ENCODE measurements around the gene PCNX2.

Gene PCNX2

DNA sequence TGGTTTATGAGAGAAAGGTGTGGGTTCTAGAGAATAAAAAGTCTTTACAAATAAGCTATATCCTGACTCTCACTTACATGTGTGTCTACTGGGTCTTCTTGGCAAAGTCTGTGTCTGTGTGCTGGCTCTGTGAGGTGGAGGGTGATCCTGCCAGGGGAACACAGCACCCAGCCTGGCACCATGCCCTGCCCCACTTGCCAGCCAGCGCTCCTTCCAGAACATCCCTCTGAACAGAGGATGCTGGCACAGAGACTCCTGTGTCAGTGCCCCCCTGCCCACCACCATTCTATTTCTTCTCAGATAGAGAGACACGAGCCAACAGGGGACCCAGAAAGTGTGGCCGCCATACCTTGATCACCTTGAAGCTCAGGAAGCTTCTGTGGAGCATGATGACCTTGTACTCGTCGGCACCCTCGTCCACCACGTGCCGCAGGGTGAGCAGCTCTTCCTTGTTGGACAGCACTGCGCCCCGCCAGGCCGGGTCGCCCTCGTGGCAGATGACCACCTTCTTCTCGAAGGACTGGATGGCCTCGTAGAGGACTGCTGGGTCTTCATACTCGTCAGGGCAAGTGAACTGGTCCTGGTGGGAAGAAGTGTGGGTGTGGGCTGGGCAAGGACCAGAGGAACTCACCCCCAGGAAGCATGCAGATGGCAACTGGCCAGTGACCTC is 295.4 kb downstream of the PCNX2 start:
- no peak for DNase-seq

DNA sequence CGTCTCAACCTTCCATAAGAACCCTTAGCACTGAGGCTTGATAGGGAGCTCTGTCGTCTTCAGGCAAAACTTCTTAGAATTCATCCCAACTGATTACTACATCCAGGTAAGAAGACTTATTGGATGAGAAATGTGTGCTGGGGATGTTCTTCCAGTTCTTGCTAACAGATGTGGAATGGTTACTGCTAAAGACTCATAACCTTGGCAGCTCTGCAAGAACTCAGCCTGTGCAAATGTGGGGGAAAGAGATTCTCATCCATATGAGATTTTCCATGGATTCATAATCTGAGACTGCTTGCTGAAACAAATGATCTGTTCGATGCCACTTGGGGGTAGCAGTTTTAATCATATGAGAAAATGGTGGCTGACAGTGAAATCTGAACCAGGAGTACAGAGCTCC is 296.9 kb downstream of the PCNX2 start:
- DNase-seq, result no peak

DNA sequence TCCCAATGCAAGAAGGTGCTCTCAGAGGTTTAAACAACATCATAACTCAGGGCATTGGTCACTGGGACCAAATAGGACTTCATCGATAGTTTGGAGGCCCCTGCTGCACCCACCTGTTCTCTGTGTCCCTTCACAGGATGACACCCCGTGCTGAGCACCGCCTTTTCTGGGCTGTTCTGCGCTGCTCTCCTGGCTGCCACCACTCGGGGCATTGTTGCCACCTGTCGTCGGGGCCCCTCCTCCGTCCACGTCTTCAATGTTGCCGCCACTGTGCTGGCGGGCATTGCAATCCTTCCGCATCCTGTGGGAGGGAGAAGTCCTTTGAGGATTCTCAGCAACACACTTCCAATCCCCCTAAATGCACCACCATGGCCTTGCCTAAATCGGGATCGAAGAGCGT is 297.4 kb downstream of the PCNX2 start:
- DNase-seq, result no peak

DNA sequence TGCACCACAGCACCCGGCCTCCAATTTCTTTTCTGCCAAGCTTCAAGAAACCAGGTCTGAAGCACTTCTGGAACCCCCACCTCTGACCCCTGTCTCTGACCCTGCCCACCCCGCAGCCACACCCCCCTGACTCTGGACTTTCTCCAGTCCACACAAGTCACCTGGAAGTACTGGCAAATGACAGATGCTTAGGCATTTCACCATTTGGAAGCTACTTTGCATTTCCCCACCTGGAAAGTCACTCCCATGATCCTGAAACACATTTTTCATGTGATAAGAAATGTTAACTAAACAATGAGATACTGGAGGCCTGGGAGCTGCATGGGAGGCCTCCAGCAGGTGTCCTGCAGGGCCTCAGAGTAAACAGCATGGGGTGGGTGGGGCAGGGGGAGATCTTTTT is 299.4 kb downstream of the PCNX2 start:
- DNase-seq, result no peak

DNA sequence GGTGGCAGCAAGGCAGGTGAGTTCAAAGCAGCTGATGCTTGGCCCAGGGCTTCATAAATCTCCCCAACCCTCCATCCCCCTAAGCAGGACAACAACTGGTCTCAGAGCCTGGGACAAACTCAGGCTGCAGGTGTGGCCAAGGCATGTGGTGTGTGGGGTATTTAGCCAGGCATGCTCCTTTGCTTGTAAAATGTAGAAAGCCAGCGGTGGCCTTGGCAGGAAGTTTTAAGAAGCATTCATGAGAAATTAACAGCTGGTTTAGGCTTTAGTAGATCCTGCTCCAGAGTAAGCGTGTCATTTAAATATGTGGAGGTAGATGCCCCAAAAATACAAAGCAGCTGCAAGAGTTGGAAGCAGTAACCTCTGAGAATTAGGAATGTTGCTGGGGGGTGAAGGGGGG is 300.3 kb downstream of the PCNX2 start:
- DNase-seq, result no peak

DNA sequence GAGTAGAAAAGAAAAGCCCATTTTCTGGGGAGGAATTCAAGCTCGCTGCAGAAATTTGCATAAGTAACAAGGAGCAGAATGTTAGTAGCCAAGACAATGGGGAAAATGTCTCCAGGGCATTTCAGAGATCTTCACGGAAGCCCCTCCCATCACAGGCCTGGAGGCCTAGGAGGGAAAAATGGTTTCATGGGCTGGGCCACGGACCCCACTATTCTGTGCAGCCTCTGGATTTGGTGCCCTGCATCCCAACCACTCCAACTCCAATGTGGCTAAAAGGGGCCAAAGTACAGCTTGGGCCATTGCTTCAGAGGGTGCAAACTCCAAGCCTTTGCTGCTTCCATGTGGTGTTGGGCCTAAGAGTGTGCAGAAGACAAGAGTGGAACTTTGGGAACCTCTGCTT is 302.0 kb downstream of the PCNX2 start:
- DNase-seq, result no peak

DNA sequence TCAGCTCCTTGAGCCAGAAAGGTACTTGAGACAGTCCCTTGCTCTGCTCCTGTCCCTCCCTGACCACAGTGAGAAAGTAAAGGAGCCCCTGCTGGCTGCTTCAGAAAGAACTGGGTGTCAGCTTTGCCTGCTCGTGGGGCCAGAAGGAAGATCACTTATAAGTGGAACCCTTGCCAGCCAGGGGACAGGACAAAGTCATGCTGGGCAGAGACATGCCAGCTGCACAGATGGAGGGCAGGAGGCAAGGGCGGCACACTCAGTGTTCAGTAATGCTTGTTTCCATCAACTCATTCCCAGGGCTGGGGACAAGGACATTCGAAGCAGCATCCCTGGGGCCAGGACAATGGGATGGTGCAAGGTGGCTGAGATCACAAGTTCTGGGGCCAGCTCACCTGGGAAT is 303.3 kb downstream of the PCNX2 start:
- DNase-seq, result no peak

DNA sequence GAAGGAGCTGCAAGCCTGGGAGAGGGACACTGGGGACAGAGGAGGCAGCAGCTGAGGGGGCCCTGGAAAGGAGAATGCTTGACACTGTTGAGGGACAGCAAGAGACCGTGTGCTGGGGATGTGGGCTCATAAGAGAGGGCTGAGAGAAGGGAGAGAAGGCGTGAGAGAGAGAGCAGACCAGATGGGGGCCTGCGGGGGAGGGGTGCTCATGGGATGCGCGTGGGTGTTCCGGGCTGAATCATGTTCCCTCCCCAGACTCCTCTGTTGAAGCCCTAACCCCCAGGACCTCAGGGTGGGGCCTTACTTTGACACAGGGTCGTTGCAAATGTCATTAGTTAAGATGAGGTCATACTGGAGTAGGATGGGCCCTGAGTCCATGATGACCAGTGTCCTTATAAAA is 304.3 kb downstream of the PCNX2 start:
- DNase-seq, result no peak

DNA sequence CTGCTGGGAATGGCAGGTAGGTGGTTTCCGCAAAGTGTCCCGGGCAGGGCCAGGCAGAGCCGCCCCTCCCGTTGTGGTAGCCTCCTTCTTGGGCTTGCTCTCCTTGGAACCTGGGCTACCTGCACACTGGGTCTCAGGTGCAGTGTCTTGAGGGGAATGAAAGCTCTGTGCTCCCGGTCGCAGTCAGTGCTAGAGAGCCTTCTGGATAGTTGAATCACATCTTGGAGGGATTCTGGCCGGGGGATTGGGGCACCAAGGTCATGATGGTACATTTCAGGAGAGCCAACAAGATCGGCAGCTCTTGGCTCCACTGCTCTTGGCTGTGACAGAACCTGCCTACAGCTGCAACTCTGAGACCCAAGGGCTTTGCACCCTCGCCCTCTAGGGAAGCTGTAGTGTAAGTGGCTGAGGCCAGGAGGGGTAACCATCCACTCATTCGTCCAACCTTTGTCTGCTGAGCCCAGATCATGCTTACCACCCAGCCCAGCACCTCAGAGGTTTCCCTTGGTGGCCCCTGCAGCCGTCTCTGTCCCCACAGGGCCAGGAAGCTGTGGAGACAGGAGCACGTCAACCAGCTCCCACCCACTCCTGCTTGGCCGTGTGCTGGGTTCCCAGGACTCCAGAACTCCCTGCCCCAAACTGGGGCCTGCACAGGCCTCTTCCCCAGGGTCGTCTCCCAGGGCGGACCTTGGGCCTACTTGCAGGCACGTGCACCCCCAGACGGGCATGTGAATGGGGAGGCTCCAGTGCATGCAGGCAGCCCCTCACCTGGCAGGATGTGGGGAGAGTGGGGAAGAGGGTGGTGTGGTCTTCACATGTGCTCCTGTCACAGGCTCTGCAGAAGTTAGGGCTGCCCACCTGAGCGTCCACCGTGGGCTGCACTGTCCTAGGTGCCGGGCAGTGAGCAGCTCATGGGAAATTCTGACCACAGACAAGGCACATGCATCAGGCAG is 305.1 kb downstream of the PCNX2 start:
- no peak for DNase-seq

DNA sequence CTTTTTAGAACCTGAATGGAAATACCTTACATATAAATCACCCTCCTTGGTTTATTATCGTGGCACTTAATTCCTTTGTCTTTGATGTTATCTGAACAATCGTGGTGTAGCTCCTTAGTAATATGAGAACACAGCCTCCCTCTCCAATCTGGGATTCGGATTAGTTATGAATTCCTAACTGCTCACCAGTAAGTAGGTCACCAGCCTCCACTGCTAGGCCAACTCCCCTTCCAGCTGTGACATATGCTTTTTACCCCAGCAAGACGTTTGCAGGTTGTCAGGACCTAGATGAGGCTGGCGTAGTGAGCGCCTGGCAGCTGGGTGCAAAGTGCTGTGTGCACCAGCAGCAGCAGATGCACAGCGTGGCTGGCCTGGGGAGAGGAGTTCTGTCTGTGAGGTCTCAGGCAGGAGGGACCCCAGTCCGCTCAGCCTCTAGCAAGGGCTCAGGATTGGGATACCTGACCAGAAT is 306.9 kb downstream of the PCNX2 start:
- no peak for DNase-seq

DNA sequence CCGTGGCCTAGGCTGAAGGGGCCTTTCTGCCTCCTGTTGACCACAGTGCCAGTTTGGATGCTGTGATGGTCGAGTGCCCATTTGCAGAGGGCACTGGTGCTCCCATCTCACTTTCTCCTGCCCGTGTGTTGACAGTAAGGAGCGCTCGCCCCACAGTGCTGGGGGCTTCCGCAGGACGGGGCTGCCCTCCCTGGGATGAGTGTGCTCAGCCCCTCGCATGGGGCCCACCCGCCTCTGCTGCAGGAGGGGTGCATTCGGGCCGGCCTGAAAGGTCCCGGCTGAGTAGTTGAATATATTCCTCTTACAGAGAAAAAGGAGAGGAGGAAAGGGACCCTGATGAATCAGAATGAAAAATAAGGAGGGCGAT is 307.8 kb downstream of the PCNX2 start:
- no peak for DNase-seq

DNA sequence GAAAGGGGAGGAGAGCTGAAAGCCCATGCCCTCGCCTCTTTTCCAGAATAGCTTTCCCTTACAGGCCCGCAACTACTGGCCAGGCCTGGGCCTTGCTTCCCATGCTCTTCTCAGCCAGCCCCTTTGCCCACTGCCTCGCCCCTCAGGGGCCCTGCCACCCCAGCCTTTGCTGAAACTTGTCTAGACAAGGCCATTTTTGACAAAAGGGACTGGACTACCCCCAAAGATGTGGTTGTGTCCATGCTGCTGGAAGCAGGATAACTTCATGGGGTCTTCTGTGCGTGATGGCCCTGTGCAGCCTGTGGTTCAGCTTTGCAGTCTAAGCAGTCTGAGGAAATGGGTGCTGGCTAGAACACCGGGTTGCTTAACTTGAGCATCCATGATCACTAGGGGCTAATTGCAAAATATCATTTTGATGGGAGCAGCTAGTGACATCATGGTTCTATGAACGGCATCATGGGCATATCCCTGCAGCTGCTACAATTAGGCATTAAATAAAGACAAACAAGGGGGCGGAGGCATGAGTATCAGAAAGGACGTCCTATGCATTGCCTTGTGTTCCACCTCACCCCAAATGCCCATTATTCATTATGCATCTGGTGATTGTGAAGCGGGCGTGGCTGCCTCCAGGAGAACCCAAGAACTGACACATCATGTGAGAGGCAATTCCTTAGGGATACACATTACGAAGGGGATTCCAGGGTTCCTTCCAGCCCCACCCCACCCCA is 308.3 kb downstream of the PCNX2 start:
- DNase-seq, result no peak

DNA sequence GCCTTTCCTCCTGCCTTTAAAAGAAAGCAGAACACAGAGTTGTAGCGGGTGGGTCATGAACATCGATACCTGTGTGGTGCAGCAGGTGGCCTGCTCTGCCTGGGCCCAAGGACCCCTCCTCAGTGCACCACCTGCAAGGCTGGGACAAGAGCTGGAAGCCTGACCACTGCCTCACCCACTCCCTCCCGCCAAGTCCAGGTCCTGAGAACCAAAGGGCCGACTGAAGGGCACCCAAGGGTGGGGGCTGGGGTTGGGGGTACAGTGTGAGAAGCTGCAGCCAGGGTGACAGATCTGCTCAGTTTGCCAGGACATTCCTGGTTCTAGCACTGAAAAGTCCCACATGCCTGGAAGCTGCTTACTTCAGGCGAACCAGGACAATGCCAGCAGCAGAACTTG is 309.0 kb downstream of the PCNX2 start:
- DNase-seq, result no peak

DNA sequence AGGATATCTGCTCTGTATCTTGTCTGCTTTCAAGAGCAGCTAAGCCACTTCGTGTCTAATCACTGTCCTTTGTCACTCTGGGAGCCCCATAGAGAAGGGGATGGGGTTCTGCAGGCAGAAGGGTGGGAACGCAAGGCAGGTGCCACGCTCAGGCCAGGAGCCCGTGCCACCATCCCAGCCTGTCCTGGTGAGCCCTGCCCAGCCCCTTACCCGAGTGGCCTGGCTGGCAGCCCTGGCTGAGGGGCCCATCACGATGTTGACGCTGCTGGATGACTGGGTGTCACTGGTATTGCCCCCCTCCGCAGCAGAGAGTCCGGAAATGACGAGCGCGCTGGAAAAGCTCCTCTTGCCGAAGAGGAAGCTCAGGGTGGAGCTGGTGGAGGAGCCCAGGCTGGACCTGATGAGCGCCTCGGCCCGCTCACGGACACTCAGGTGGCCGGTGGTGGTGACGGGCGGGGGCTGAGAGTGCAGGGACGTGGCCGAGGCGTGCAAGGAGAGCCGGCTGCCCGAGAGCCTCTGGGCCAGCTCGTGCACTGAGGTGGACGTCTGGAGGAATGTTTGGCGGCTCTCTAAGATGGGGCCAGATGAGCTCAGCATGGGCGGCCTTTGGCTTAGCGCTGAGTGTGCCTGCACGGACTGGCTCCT is 309.5 kb downstream of the PCNX2 start:
- DNase-seq, result no peak

DNA sequence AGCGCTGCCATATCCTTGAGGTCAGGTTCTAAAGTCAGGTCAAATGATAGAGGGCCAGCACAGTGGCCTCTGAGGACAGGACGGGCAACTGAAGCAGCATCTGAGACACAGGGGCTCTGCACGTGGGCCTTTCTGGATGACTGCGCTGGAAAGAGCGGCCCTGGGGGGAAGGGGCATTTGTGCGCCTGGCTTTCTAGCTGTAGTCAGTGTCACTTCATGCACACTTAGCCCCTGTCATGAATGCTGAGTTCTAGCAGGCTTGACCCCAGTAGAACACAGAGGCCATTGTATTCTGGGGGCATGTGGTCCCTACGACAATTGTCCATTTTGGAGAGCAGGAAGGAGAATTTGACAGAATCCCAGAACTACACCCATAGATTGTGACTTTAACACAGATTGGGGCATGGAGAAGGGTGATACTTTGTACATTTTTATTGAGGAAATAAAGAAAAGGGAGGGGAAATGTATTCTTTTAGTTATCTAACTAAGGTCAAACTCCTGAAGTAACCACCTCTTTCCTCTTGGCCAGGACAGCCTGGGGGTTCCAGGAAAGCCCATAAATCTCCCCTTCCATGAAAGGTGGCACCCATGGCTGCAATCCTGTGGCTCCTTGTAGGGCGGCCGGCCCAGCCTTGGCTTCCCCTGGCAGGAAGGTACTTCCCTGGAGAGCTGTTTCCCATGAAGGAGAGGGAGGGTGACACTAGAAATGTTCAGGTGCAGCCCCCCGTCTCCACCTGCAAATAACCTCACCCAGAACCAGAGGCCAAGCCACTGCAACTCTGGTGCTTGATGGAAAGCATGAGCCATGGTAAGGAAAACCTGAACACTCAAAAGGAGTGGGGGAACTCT is 310.7 kb downstream of the PCNX2 start:
- no peak for DNase-seq

DNA sequence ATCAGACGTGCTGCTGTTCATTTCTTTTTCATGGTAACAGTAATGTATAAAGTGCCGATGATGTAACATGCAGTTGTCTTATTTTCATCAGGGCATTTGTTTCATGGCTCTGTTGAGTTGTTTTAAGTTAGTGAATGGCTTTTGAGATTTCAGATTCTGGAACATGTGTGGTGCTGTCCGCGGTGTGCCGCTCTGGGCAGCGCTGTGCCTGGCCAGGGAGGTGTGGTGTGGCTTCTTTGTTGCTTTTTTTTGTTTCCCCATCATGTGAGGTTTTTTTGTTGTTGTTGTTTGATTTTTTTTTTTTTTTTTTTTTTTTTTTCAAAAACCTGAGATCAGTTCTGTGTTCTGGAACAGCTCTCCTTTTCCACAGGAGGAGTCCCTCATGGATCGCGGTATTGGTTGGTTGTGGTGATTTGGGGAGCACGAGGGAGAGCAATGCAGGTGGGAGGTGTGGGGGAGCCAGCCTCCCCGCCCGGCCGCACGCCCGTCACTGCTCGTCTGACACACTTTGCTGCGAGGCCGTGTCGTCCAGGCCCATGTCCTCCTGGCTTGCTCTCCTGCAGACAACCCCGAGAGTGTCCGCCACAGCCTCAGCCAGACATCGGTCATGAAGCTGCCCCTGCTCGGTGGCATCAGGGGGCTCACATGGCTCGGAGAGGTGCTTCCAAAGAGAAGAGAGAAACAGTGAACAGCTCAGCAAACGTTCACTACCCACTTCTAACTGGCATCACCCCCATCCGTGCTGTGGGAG is 311.5 kb downstream of the PCNX2 start:
- DNase-seq, result no peak

DNA sequence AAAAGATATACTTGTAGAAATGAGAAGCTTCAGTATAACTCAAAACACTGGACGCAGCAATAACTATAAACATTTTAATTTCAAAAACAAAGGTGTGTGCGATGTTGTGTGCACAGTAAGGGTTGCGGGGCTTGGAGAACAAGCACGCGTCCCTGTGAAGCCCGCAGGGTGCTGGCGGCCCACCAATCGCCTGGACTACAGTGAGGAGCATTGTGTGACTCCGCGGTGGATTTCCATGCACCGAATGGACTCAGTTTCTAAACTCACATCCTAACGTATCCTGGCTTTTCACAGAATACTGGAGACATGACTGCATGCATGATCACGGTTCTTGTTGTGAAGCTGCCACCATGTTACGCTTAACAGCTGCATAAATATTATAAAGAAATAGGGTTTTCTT is 312.1 kb downstream of the PCNX2 start:
- DNase-seq, result no peak

DNA sequence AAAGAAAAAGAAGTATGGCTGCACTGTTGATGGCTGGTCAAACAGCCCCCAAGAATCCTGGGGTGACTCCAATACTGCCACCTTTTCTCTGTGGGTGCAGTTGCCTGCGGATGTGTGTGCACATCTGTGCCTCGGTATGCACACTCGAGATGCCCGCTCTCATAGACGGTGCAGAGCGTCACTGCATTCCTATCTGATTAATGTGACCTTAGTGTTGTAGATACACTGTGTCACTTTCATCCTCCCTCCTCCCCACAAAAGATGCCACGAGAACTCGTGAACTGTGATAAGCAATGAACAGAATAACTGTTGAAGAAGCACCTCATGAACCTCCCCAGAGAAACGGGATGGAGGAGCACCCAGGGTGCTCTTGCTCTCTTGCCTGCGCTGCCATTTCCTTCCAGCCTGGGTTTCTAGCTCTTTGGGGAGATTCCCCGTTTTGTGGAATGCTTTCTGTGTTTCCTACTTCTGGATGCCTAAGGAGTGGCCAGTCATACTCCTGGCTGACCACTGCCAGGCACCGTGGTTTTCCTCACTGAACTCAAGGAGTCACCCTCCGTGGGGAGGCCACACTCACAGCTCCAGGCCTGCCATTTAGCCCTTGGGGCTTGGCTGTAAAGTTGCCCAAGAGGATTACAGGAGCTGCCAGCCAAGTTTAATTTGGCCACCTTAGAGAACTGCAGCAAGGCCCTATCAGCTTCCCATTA is 313.1 kb downstream of the PCNX2 start:
- no peak for DNase-seq

DNA sequence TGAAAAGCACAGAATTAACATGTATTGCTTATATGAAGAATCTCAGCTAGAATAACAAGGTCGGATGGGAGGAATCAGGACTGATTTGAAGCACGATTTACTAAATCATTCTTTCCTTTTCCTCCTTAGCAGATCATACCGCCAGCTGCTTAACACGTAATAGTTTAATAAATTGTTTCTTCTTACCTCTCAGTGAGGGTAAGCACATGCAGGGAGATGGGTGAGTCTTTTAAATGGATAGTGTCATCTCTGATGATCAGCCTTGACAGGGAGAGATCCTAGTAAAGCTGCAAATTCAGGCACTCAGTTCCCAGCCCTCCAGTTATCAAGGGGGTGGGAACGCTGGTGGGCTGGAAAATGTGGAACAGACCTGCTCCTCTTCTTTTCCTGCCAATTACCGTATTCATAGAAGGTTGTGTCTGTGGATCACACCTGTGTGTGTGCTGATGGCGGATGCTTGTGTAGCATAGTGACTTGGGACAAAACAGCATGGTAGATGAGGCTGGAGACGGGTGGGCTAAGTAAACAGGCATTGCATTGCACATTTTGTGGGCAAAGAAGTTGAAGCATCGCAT is 314.5 kb downstream of the PCNX2 start:
- no peak for DNase-seq

DNA sequence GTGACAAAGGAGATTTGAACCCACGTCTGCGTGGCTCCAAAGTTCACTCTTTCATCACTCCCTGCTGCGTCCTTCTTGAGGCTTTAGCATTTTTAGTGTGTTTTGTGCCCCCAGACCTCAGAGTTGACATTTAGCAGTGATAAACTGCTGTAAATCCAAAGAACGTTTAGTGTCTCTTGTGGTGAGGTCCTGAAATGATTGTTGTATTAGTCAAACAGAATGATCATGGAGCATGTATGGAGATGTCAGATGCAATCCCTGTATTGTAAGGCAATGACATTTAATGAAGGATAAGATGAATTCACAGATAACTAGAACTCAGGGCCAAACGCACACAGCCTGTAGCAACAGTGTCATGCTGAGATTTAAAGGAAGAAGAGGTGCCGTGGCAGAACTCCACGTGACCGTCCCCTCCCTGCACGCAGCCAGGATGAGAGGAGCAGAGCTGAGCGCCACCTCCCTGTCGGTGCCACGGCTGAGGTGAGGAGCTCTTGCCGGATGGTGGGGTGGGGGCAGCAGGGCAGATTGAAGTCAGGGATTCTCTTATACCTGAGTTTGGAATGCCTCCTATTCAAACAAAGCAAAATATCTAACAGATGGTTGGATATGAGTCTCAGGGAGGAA is 315.1 kb downstream of the PCNX2 start:
- no peak for DNase-seq
